ENCODE results near the gene TBC1D10B. TPM values are rescaled to one million over a fixed set of nuclear protein-coding genes. Genes with fewer than 3 reads are reported as not detected.
A peak's percentile ranks its signal among the peaks of the same experiment; 100 is the strongest.

TBC1D10B gene
- total RNA-seq, 1 experiment from 2014 or later = 36.0 TPM

DNA sequence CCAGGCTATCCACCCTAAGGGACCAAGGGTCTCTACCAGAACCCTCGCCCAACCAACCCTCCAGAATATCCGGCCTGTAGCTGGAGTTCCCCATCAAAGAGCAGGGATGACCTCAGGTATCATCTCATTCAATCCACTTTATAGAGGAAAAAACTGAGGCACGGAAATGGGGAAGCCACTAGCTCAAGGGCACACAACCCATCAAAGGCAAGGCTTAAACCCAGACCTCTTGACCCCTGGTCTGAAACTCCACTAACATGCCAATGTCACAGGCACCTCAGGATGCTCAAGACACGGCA lies 1.6 kb downstream of the TBC1D10B start:
- no peaks in the 10 kb centered on the region for H3K9me2 ChIP-seq (replicated peaks; ENCODE audit: low read length)
- H2AFZ ChIP-seq (ENCODE audit: low read length) = no peak overlapping the region
- H3K36me3 ChIP-seq (ENCODE audit: low read depth, low read length) = no peaks in the 10 kb centered on the region; the same call in 1 of the 2 replicates
- H3K4me2 ChIP-seq (ENCODE audit: low read length) = peak overlapping the region; percentile 100
- peak overlapping the region; percentile 94 for H3K4me3 ChIP-seq (ENCODE audit: low read length)
- H3K27me3 ChIP-seq (ENCODE audit: low read length) = no peaks in the 10 kb centered on the region
- H3K9me3 ChIP-seq (ENCODE audit: low read length) = no peaks in the 10 kb centered on the region
- ChIA-PET POLR2A (ENCODE audit: unreplicated experiment) (no interaction called here), CTCF (no interaction called here)
- peaks cover 60% of the 10 kb centered on the region for H3K79me2 ChIP-seq (ENCODE audit: low read length)
- intact Hi-C loops (cut with micrococcal nuclease) = loop anchor here (5.0 kb wide), 1 partner anchor 39 kb away; the partner anchor contains the start of gene ZNF771
- peak overlapping the region; percentile 78 for H3K9ac ChIP-seq (ENCODE audit: low read length)
- ATAC-seq = no peak
- DNase-seq = no peak
- H4K20me1 ChIP-seq (ENCODE audit: low read length) = peaks cover 19% of the 10 kb centered on the region
- H3F3A ChIP-seq (ENCODE audit: low read length, unreplicated experiment) = no peaks in the 10 kb centered on the region
- peak overlapping the region; percentile 55 for H3K27ac ChIP-seq (ENCODE audit: low read length)
- H3K4me1 ChIP-seq (ENCODE audit: insufficient read depth, low read length) = peaks cover 21% of the 10 kb centered on the region
- TSS peak; percentile 26 for BruUV-seq (replicated peaks)
- TF ChIP-seq EZH2 (IDR thresholded peaks at IDR 0.05; ENCODE audit: low read length, unreplicated experiment) (no peak), EZH2phosphoT487 (IDR thresholded peaks at IDR 0.05; ENCODE audit: borderline replicate concordance, low read length) (no peak)
- TF ChIP-seq, protein P1, sequence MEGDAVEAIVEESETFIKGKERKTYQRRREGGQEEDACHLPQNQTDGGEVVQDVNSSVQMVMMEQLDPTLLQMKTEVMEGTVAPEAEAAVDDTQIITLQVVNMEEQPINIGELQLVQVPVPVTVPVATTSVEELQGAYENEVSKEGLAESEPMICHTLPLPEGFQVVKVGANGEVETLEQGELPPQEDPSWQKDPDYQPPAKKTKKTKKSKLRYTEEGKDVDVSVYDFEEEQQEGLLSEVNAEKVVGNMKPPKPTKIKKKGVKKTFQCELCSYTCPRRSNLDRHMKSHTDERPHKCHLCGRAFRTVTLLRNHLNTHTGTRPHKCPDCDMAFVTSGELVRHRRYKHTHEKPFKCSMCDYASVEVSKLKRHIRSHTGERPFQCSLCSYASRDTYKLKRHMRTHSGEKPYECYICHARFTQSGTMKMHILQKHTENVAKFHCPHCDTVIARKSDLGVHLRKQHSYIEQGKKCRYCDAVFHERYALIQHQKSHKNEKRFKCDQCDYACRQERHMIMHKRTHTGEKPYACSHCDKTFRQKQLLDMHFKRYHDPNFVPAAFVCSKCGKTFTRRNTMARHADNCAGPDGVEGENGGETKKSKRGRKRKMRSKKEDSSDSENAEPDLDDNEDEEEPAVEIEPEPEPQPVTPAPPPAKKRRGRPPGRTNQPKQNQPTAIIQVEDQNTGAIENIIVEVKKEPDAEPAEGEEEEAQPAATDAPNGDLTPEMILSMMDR (conservative IDR thresholded peaks at IDR 0.05; ENCODE audit: low read depth, low read length) = no peak

DNA sequence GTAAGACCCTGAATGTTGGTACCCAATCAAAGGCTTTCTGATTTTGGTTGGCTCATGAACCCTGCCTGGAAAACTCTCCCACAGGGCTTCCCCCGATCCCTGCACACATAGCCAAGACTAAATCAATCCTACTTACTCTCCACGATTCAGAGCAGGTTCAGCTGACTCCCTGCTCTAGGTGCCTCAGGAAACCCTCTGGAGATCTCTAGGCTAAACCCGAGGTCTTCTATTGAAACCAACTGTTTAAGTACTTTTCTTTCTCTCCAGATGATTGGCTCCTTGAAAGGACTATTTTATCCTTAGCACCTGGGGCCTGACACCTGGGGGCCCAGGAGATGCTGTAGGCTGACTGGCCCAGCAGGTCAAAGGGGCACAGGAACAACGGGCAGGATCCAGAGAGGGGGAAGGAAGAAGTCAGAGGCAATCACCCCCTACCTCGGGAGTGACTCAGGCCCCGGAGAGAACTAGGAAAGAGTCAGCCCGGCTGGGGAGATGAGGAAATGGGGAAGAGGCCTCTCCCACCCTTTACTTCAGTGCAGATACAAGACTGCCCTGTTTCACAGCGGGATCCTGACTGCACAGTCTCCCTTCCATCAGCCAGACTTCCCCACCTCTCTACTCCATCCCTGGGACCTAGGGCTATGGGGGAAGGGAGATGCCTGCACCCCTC lies 2.0 kb downstream of the TBC1D10B start:
- H2AFZ ChIP-seq (ENCODE audit: low read length) = no peak overlapping the region
- H3K4me1 ChIP-seq (ENCODE audit: insufficient read depth, low read length) = peaks cover 21% of the 10 kb centered on the region
- ChIA-PET POLR2A (ENCODE audit: unreplicated experiment) (no interaction called here), CTCF (no interaction called here)
- ATAC-seq = peak; percentile 3; the same call in 1 of the 2 replicates
- H3K27me3 ChIP-seq (ENCODE audit: low read length) = no peaks in the 10 kb centered on the region
- H3K27ac ChIP-seq (ENCODE audit: low read length) = peak overlapping the region; percentile 55
- no peaks in the 10 kb centered on the region for H3K9me2 ChIP-seq (replicated peaks; ENCODE audit: low read length)
- no peak for TF ChIP-seq EZH2 (IDR thresholded peaks at IDR 0.05; ENCODE audit: low read length, unreplicated experiment)
- TF ChIP-seq, protein P1 (conservative IDR thresholded peaks at IDR 0.05; ENCODE audit: low read depth, low read length) = no peak
- TF ChIP-seq EZH2phosphoT487 (IDR thresholded peaks at IDR 0.05; ENCODE audit: borderline replicate concordance, low read length) = no peak
- peaks cover 65% of the 10 kb centered on the region for H3K79me2 ChIP-seq (ENCODE audit: low read length)
- DNase-seq = peak; percentile 51
- BruUV-seq (replicated peaks) = no TSS peak
- peak overlapping the region; percentile 94 for H3K4me3 ChIP-seq (ENCODE audit: low read length)
- no peaks in the 10 kb centered on the region; the same call in 1 of the 2 replicates for H3K36me3 ChIP-seq (ENCODE audit: low read depth, low read length)
- H3K9ac ChIP-seq (ENCODE audit: low read length) = peak overlapping the region; percentile 78
- peak overlapping the region; percentile 100 for H3K4me2 ChIP-seq (ENCODE audit: low read length)
- no peaks in the 10 kb centered on the region for H3F3A ChIP-seq (ENCODE audit: low read length, unreplicated experiment)
- intact Hi-C loops (cut with micrococcal nuclease) = loop anchor here (5.0 kb wide), 1 partner anchor 39 kb away; the partner anchor contains the start of gene ZNF771
- H4K20me1 ChIP-seq (ENCODE audit: low read length) = peaks cover 19% of the 10 kb centered on the region
- no peaks in the 10 kb centered on the region for H3K9me3 ChIP-seq (ENCODE audit: low read length)

DNA sequence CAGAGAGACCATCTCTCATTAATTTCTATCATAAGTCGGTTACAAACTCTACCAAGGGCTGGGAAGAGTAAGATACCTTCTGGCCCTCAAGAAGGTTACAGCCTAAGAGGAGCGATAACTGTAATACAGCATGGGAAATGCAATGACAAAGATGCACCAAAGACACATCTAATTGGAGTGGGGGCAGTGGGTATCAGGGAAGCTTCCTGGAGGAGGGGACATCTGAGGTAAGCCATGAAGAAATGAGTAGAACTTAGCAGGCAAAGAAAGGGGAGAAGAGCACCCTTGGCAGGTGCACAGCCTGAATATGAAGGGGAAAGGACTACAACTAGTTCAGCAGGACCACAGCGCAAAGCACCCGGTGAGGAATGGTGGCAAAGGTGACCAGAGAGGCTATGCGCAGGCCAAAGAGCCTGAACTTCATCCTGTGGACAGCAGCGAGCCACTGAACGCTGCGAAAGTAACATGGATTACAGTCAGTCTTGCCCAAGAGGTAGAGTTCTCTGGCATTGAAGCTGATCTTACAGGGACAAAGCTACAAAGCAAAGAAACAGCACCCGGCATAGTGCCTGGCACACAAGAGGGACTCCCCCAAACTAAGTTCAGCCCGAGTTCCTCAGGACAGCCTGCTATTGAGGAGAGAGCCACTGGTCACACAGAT lies 2.8 kb downstream of the TBC1D10B start:
- TF ChIP-seq, protein P1 (conservative IDR thresholded peaks at IDR 0.05; ENCODE audit: low read depth, low read length) = no peak
- TF ChIP-seq EZH2 (IDR thresholded peaks at IDR 0.05; ENCODE audit: low read length, unreplicated experiment) = no peak
- TF ChIP-seq EZH2phosphoT487 (IDR thresholded peaks at IDR 0.05; ENCODE audit: borderline replicate concordance, low read length) = no peak
- POLR2A ChIA-PET (ENCODE audit: unreplicated experiment) = no interaction called here
- no TSS peak for BruUV-seq (replicated peaks)
- Histone ChIP-seq H3F3A (ENCODE audit: low read length, unreplicated experiment) (no peaks in the 10 kb centered on the region), H3K4me2 (ENCODE audit: low read length) (peak overlapping the region; percentile 100), H3K27ac (ENCODE audit: low read length) (peak overlapping the region; percentile 55), H3K9me3 (ENCODE audit: low read length) (no peaks in the 10 kb centered on the region), H3K9ac (ENCODE audit: low read length) (peak overlapping the region; percentile 78), H4K20me1 (ENCODE audit: low read length) (peaks cover 19% of the 10 kb centered on the region), H3K4me3 (ENCODE audit: low read length) (peak overlapping the region; percentile 94), H2AFZ (ENCODE audit: low read length) (no peak overlapping the region), H3K4me1 (ENCODE audit: insufficient read depth, low read length) (peaks cover 21% of the 10 kb centered on the region), H3K36me3 (ENCODE audit: low read depth, low read length) (no peaks in the 10 kb centered on the region; the same call in 1 of the 2 replicates), H3K27me3 (ENCODE audit: low read length) (no peaks in the 10 kb centered on the region), H3K79me2 (ENCODE audit: low read length) (peaks cover 70% of the 10 kb centered on the region), H3K9me2 (replicated peaks; ENCODE audit: low read length) (no peaks in the 10 kb centered on the region)
- peak; percentile 15 for DNase-seq
- CTCF ChIA-PET = no interaction called here
- ATAC-seq = no peak
- intact Hi-C loops (cut with micrococcal nuclease) = loop anchor here (5.0 kb wide), 1 partner anchor 40 kb away; the partner anchor contains the start of gene ZNF771

Data from PC-3 (cell line).